Stimulated activated CD4-positive, alpha-beta T cell treated with anti-CD3 and anti-CD28 coated beads, Interleukin-12 subunit alpha, Interleukin-12 subunit beta, amount 100 ng/mL, for 24 hours (primary cell): ENCODE data around the gene EHMT1.
"Not testable (repeated sequence)": the region's sequence is repeated elsewhere in the genome, so short reads cannot be mapped to it uniquely, and the experiment has no call there.

Experiments used
- DNase-seq, 2 experiments: peaks; one replicate each; pipeline ENCODE4 v3.0.0-alpha.2; 2020; ENCODE audit warnings: low read depth in 2 of 2

The EHMT1 gene

DNA sequence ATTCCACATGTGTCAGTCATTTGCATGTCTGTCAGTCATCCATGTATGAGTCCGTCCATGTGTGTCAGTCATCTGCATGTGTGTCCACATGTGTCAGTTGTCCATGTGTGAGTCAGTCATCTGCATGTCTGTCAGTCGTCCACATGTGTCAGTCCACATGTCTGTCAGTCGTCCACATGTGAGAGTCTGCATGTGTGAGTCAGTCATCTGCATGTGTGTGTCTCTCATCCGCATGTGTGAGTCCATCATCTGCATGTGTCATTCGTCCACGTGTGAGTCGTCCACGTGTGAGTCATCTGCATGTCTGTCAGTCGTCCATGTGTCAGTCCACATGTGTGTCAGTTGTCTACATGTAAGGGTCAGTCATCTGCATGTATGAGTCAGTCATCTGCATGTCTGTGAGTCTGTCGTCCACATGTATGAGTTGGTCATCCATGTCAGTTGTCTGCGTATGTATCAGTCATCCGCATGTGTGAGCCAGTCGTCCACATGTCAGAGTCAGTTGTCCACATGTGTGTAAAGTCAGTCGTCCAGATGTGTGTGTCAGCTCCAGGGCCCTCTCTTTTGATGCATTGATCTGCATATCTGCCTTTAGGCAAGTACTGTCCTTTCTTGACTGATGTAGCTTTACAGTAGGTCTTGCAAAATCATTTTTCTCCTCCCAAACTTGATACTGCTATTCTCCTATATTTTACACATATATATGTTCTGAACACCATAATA, 186.3 kb downstream of the EHMT1 start:
- no peak for DNase-seq

DNA sequence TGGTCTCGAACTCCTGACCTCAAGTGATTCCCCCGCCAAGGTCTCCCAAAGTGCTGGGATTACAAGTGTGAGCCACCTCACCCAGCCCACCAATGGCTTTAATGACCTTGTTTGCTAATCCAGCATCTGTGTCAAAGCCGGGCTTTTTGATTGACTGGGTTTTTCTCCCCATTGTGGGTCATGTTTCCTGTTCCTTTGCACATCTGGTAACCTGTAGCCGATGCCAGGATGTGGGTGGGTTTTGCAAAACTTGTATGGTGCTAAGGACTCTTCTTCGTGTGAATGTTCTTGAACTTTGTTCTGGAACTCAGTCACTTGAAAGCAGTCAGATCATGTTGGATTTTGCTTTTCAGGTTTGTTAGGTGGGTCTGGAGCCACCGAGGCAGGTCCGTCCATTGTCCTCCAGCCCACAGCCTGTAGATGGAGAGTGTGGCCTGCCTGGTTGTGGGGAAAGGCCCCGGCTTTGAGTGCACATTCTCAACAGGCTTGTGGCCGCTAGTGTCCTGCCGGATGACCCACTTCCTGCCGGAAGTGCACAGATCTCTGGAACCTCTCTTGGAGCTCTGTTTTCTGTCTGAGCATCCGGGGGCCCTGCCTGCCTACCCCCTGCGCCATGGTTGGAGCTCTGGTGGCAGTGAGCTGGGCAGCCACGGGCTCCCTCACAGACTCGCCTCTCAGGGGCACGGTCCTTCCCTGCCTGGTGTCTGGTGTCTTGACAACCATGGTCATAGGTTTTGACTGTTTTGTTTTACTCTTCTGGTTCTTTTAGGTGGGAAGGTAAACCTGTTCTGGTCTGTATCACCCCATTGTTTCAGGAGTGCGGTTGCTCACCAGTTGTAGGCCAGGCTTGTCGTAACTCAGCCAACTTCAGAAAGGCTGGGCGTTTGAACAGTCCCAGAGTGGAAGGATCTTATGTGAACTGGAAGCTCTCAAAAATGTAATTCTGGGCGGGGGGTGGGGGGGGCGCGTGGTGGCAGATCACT, 189.2 kb downstream of the EHMT1 start:
- no peak for DNase-seq

DNA sequence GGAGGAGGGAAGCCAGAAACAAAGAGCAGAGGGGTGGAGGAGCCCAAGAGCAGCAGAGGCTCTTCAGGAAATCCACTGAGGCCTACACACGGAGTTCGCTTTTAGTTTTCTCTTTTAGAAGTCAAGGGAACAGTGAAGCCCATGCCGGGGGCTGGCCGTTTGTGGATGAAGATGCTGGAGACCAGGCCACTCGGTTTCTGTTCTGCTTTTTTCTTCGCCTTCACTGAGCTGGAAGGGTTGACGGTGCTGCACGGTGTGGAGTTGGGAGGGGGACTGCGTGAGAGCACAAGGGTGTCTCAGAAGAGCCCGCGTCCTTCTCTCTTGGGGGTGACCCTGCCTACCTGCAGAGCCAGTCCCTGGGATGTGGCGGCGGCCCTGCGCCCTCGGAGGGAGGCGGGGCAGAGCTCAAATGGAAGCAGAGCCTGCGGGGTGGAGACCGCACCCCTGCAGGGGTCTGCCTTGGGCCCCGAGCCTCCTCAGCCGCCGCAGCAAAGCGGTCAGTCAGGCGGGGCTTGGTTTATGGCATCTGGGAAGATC, 190.3 kb downstream of the EHMT1 start:
- DNase-seq = no peak

DNA sequence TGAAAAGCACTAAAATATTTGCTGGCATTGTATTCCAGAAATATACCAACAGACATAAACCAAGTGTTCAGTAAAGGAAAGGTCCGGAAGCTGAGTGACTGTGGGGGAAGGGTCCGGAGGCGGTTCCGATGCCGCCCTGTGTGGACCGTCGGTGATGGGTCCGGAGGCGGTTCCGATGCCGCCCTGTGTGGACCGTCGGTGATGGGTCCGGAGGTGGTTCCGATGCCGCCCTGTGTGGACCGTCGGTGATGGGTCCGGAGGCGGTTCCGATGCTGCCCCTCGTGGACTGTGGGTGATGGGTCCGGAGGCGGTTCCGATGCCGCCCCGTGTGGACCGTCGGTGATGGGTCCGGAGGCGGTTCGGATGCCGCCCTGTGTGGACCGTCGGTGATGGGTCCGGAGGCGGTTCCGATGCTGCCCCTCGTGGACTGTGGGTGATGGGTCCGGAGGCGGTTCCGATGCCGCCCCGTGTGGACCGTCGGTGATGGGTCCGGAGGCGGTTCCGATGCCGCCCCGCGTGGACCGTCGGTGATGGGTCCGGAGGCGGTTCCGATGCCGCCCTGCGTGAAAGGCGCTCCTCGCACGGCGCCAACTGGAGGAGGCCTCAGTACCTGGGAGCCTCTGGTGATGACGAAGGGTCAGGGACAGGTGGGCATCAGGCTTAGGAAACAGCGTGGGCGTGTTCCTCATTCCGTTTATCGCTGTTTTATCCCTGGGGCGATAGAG, 191.1 kb downstream of the EHMT1 start:
- DNase-seq = not testable (repeated sequence)

DNA sequence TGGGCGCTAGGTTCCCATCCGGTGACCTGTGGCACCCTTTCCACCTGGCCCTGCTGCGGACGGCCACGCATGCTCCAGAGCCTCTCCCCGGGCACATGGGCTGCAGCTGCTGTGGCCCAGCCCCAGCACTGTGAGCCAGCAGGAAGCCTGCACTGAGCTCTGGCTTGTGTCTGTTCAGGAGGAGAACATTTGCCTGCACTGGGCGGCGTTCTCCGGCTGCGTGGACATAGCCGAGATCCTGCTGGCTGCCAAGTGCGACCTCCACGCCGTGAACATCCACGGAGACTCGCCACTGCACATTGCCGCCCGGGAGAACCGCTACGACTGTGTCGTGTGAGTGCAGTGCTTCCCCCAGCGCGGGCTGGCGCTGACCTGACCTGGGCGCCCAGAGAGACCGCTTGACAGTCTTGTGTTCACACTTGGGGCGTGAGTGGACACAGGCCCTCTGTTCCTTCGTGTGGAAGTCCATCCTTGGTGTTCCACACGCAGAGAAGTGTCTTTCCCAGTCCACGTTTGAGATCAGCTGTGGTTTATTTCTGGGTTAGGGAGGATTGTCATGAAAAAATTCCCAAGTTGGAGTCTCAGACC, 192.6 kb downstream of the EHMT1 start:
- DNase-seq = no peak

DNA sequence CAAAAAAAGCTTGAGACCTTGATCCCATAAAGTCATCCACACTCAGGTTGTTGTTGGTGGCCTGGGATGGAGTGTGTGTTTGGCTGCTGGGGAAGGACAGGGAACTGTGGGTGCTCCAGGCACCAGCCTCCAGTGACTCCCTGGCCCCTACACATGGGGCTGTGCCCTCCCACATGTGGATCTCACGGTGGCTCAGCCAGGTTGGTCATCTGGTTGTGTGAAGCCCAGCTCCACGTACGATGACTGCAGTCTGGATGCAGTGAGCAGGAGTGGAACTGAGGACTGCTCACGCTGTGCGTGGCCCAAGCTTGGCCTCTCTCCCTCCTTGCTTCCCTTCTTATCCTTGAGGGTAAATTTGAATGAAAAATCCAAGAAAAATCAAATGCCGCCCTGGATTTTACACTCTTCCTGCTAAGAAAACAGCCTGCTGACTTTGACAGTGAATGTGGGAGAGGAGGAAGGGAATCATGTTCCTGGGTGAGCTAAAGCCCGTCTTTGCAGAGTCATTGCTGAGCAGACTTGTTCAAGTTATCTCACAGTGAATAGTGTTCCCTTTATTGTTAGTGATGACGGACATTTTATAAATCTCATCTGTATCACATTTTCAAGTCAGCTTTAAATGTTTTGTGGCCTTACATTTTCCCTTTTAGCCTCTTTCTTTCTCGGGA, 193.7 kb downstream of the EHMT1 start:
- no peak for DNase-seq

DNA sequence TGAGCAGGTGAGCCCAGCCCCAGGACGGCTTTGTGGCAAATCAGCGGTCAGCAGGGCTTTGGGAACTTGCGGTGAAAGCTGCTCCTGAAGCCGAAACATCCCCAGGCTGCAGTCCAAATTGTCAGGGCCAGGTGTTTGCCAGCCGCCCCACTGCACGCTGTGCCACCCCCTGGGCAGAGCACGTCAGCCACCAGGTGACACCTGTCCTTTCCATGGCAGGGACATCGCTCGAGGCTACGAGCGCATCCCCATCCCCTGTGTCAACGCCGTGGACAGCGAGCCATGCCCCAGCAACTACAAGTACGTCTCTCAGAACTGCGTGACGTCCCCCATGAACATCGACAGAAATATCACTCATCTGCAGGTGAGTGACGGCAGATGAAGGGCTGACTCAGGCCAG, 194.4 kb downstream of the EHMT1 start:
- no peak for DNase-seq

DNA sequence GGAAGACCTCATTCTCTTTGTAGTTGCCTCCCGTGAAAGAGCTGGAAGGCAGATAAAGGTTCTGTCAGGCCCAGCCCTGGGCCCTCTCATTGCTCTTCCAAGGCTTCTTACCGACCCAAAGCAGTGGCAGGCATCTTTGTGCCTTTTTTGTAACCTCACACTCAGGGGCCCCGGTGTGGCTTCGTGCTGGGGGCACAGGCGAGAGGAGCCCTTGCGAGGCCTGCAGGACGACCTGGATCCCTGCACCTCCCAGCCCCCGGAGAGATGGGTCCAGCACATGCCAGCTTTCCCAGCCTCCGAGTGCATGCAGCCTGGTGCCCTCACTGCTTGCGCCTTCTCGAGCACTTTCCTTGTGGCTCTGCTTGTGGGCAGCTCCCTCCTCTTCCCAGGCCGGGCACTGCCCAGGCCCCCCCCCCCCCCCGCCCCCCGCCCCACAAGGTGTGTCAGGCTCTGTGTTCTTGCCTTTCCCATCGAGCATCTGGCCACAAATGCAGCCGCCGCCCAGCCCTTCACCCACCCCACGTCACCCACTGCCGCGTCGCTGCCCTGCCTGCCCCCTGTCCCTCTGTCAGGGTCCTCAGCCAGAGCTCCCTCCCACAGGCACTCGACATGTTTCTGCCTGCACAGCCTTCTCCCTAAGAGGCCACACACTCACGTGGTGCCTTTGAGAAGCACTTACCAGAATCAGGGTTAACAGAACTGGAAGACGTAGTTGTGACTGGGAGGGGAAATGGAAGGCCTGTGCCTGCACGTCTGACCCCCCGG, 195.0 kb downstream of the EHMT1 start:
- DNase-seq = no peak

DNA sequence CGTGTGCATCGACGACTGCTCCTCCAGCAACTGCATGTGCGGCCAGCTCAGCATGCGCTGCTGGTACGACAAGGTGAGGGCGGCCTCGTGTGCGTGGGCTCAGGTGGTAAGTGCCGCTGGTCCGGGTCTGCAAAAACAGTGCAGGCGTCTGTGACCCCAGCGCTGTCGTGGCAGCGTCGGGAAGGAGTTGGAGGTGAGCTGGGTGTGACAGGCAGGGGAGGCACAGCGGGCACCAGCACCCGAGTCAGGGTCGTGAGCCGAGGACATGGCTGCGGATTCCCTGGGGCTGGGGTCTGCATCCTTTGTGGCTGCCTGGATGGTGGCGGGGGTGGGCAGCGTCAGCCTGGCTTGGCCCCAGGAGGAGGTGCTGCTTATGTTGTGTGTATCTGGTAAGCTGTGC, 195.6 kb downstream of the EHMT1 start:
- no peak for DNase-seq

DNA sequence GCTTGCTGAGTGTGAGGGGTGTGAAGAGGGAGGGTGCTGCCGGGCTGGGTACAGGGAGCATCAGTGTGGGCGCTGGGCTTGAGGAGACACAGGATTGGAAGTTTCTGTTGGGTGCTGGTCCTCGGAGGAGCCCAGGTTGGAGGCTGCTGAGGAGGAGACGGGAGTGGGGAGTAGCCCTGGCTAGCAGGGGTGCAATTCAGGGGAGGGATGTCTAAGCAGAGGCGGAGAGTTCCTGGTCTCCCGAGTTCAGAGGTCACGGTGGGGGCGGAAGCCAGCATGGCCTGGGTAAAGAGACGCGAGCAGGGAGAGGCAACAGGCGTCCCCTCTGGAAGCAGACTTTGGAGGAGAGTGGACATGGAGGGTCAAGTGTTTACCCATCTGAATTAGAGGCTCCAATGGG, 196.0 kb downstream of the EHMT1 start:
- DNase-seq = no peak

DNA sequence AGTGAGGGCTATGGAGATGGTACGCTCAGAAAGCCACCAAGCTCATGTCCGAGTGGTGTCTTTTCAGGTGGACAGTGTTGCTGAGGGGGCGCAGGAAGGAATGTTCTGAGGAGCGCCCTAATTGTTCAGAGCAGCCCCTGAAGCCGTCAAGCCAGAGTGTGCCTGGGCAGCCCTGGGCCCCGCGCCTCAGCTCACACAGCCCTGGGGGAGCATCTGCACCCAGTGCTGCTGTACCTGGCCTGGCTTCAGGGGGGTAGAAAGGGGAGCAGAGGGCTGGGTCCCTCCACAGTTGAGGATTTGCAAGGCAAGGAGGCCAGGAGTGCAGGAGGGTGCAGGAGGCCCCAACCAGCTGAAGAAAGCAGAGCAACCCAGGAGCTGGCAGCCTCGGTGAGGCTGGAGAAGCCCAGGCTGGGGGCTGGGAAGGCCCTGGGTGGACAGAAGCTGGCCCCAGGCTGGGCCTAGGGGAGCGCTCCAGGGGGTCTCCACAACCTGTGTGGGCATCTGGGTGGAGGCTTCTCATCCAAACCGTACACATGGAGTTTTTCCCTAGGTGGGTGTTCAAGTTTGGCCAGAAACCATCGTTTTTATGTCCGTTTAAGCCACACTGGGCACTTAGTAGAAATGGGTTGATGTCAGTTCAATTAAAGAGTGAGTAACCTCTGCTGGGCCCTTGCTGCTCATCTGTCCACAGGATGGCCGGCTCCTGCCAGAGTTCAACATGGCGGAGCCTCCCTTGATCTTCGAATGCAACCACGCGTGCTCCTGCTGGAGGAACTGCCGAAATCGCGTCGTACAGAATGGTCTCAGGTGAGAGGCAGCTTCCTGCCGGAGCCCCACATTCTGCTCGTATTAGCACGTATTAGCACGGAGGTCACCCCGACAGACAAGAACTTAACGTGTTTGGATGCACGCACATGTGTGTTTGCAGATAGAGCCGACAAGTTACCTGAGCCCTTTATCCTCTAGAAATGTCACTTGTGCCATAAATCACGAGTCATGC, 196.8 kb downstream of the EHMT1 start:
- no peak for DNase-seq

DNA sequence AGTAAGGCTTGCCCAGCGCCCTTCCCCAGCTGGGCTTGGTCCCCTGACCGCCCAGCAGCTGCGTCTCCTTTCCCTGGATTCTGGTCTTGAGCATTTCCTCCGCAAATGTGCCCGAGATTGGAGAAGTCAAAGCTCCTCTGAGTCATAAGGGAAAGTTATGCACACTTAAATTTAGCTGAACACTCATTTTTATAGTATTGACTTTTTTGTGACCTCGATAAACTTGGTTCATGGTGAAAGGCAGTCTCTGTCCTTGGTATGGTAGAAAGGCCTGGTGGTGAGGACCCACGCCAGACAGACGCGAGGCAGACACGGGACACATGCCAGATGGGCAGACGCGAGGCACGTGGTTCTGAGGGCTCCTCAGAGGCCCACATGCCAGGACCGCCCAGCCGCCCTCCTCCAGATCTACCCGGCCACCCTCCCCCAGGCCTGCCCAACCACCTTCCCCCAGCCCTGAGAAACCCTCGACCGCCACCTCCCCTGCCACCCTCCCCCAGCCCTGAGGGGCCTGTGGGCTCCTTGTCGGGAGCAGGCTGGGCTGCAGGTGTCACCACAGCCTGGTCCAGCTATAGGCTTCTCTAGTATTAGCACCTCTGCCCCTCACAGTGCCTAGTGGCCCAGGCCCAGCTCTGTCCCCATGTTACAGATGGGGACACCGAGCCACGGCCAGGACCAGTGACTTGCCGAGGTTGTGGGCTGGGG, 197.9 kb downstream of the EHMT1 start:
- no peak for DNase-seq

DNA sequence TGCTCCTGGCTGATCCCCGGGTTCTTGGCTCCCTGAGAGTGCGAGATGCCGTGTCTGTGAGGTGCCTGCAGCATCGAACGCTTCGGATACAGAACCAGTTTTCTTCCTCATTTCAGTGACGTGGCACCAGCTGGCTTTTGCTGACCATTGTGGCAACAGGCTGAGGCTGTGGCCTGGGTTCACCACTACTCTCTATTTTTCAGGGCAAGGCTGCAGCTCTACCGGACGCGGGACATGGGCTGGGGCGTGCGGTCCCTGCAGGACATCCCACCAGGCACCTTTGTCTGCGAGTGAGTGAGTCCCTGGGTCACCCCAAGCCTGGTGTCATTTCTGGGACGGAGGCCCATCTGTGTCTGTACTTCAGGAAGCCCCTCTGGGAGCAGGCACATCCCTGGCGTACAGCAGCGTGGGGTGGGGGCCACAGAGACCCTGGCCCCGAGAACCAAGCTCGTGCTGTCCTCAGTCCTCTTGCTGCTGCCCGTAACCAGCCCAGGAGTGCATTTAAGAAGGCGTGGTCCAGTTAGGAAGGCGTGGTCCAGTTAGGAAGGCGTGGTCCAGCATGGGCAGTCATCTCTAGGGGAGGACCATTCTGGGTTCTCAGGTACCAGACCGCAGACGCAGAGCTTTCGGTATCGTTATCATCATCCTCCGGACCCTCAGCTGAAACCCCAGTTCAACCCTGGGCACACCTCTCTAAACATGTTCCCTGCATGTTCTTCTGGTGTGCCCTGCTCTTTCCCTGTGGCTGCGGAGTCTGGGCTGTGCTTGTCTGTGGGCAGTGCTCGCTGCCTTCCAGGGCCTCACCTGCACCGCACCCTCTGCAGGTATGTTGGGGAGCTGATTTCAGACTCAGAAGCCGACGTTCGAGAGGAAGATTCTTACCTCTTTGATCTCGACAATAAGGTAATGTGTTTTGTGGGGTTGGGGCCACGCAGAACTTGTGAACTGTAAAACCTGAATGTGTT, 198.7 kb downstream of the EHMT1 start:
- no peak for DNase-seq

DNA sequence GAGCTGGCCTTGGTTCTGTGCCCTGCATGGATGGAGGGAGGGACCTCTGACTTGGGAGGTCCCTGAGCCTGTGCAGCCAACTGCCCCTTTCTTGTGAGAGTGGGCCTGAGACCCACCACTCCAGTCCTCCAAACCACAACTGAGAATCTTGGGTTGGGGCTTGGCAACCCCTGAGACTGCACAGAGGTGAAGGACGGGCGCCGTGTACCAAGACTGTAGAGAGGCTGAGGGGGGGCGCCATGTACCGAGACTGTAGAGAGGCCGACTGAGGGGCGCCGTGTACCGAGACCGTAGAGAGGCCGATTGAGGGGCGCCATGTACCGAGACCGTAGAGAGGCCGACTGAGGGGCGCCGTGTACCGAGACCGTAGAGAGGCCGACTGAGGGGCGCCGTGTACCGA, 199.5 kb downstream of the EHMT1 start:
- DNase-seq = no peak

DNA sequence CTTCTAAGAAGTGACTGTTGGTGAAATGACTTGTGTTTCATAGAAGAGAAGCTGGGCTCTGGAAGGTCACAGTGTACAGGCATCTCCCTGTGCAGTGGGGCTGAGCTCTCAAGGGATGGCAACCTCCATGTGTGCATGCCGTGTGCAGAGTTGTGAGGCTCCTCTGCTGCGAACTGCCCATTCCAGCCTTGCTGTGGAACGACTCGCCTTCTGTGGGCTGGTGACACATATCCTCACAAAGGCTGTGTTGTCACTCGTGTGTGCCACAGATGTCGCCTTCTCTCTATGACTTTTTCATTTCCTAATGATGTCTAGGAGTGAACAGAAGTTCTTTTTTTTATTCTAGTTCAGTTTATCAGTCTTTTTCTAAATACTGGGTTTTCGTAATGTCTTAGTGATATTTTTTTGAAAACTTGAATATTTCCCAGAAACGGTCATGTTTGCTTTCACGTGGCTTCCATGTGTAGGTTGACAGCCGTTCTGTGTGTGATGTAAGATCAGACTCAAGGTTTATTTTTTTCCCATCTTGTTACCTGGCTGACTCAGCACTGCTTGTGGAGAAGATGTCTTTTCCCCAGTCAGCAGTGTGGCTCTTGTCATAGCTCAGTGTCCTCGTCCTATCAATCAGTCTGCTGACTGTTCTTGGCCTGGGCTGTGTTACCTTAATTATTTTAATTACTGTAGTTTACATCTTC, 201.5 kb downstream of the EHMT1 start:
- no peak for DNase-seq

DNA sequence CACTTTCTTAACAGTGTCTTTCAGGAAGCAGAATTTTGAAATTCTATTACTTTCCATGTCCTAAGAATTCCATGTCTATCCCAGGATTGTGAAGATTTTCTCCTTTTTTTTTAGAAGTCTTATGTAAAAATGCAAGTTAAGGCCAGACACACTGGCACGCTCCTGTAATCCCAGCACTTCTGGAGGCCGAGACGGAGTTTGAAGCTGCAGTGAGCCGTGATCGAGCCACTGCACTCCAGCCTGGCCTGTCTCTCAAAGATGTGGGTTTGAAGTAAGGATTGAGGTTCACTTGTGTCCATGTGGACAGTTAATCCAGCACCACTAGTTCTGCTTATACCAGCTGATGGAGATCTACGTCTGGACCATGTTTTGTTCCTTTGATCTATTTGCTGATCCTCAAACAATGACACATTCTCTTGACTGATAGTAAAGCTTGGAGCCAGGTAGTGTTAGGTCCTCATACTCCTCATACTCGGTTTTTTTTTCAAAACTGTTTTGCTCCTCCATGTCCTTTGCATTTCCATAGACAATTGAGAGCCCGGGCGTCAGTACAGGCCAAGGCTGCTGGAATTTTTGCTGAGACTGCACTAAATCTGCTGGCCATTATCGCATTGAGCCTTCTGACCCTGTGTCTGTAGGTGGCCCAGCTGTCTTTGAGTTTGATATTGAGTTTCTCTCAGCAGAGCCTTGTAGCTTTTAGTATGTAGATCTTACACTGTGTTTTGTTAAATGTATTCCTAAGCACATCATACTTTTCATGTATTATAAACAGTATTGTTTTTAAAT, 205.4 kb downstream of the EHMT1 start:
- no peak for DNase-seq
